ENCODE data around the gene CARMIL1. TPM values are rescaled to one million over a fixed set of nuclear protein-coding genes. Genes with fewer than 3 reads are reported as not detected.

The CARMIL1 gene
- total RNA-seq, 4 donors from 2014 or later: 6.2 to 17.2 (median 11.5) TPM

DNA sequence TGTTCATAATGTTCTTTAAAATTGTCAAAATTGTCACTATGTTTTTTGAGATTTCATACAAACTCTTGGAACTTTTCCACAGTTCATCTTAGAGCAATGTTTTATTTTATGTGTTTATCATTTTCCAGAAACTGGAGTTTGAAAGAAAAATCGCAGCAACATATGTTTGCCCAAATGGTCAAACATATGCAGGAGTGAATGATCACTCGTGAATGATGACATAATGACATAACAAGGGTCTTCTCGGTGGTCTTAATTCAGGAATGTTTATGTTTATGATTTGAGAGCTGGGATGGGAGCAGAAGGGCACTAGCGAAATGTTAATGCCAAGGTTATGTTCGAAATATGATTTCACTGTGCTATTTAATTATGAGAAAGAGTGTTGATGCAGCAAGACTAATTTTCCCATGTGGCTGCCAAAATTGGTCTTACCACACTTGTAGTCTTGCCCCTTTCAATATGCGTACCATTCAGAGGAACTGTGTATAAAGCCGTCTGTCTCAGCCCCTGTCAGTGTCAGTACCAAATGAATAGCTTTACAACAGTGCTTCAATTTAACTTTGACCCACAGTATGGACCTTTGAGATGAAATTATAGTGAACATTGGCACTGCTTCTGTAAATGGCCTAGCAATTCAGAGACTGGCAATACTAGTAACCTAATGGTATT, 152.3 kb downstream of the CARMIL1 start:
- WGBS, 2 donors (ENCODE audit: low coverage in 1 of 2): 56 to 74% methylated on average over 7 of the region's 7 CpGs
- no peaks in the 10 kb centered on the region for H3K27me3 ChIP-seq
- no peak overlapping the region for H3K4me3 ChIP-seq
- no peak for TF ChIP-seq POLR2AphosphoS5 (IDR thresholded peaks at IDR 0.05)
- TF ChIP-seq, protein P1, sequence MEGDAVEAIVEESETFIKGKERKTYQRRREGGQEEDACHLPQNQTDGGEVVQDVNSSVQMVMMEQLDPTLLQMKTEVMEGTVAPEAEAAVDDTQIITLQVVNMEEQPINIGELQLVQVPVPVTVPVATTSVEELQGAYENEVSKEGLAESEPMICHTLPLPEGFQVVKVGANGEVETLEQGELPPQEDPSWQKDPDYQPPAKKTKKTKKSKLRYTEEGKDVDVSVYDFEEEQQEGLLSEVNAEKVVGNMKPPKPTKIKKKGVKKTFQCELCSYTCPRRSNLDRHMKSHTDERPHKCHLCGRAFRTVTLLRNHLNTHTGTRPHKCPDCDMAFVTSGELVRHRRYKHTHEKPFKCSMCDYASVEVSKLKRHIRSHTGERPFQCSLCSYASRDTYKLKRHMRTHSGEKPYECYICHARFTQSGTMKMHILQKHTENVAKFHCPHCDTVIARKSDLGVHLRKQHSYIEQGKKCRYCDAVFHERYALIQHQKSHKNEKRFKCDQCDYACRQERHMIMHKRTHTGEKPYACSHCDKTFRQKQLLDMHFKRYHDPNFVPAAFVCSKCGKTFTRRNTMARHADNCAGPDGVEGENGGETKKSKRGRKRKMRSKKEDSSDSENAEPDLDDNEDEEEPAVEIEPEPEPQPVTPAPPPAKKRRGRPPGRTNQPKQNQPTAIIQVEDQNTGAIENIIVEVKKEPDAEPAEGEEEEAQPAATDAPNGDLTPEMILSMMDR (IDR thresholded peaks at IDR 0.05): no peak
- no peak for TF ChIP-seq EP300 (IDR thresholded peaks at IDR 0.05)
- no peak for TF ChIP-seq POLR2A (IDR thresholded peaks at IDR 0.05)
- H3K4me1 ChIP-seq: no peaks in the 10 kb centered on the region
- H3K27ac ChIP-seq: no peak overlapping the region
- no peaks in the 10 kb centered on the region for H3K9me3 ChIP-seq
- H3K36me3 ChIP-seq: no peaks in the 10 kb centered on the region
- no peak for ATAC-seq

DNA sequence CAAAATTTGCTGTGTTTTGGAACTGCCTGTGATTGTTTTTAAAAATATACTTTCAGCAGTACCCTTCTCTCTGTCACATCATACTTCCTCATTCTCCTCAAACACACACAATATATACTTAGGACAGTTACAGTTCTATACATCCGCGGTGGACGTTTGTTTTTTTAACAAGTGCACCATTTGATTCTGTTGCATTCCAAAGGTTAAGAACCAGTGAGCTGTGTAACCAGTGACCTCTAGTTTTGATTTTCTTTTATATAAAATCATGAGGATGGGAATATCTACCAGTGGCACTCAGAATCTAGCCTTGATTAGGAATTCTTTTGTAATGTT, 152.8 kb downstream of the CARMIL1 start:
- TF ChIP-seq EP300 (IDR thresholded peaks at IDR 0.05): no peak
- TF ChIP-seq POLR2AphosphoS5 (IDR thresholded peaks at IDR 0.05): no peak
- no peak for TF ChIP-seq POLR2A (IDR thresholded peaks at IDR 0.05)
- TF ChIP-seq, protein P1 (IDR thresholded peaks at IDR 0.05): no peak
- no peaks in the 10 kb centered on the region for H3K36me3 ChIP-seq
- H3K9me3 ChIP-seq: no peaks in the 10 kb centered on the region
- no peak overlapping the region for H3K4me3 ChIP-seq
- H3K27ac ChIP-seq: no peak overlapping the region
- ATAC-seq: no peak
- H3K4me1 ChIP-seq: no peaks in the 10 kb centered on the region
- no peaks in the 10 kb centered on the region for H3K27me3 ChIP-seq
- 45 to 47% methylated on average over 3 of the region's 3 CpGs for WGBS, 2 donors (ENCODE audit: low coverage in 1 of 2)

DNA sequence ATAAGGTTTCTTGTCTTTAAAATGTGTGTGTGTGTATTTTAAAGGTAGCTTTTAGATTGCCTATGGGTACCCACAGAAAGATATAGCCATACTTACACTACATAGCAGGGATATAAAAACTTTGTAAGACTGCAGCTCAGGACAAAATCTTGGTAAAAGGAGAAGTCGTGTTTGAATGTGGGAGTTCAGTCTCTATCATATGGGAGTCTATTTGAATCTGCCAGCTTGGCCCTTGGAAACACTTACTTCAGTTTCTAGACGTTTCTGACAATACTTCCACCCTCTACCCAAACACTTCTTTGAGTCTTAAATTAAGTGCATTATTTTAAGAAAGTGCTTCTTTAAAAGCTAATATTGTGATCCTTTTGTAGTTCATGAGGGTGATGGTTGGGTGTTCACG, 155.7 kb downstream of the CARMIL1 start:
- TF ChIP-seq POLR2AphosphoS5 (IDR thresholded peaks at IDR 0.05) (no peak), POLR2A (IDR thresholded peaks at IDR 0.05) (no peak), EP300 (IDR thresholded peaks at IDR 0.05) (no peak)
- TF ChIP-seq, protein P1 (IDR thresholded peaks at IDR 0.05): no peak
- no peak overlapping the region for H3K4me3 ChIP-seq
- 69 to 77% methylated on average over 3 of the region's 3 CpGs for WGBS, 2 donors (ENCODE audit: low coverage in 1 of 2)
- no peaks in the 10 kb centered on the region for H3K9me3 ChIP-seq
- no peak for ATAC-seq
- no peaks in the 10 kb centered on the region for H3K4me1 ChIP-seq
- no peaks in the 10 kb centered on the region for H3K36me3 ChIP-seq
- no peak overlapping the region for H3K27ac ChIP-seq
- H3K27me3 ChIP-seq: no peaks in the 10 kb centered on the region

DNA sequence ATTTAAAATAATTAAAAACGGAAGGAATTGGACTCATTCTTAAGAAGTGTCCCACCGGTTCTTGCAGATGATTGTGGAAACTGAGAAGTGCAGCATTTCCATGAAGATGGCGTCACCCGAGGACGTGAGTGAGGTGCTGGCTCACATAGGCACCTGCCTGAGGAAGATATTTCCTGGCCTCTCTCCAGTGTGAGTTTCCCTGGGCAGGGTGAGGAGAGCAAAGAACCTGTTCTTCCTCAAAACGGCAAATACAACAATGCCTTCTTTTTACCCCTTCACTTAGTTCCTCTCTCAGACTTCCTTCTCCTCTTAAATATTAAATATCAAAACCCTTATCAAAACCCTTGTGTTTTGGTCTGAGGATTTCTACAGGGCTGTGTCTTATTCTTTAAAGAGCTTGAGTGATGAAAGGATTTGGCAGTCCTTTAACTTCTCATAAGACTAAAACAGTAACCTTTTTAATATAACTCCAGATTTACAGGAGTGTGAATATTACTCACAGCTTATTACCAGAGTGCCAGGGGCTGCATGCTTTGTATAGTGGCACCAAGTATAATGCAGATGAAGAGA, 156.3 kb downstream of the CARMIL1 start:
- H3K4me3 ChIP-seq: no peak overlapping the region
- TF ChIP-seq POLR2AphosphoS5 (IDR thresholded peaks at IDR 0.05): no peak
- no peak for TF ChIP-seq EP300 (IDR thresholded peaks at IDR 0.05)
- TF ChIP-seq, protein P1 (IDR thresholded peaks at IDR 0.05): no peak
- no peak for TF ChIP-seq POLR2A (IDR thresholded peaks at IDR 0.05)
- ATAC-seq: no peak
- H3K9me3 ChIP-seq: no peaks in the 10 kb centered on the region
- H3K4me1 ChIP-seq: no peaks in the 10 kb centered on the region
- H3K27ac ChIP-seq: no peak overlapping the region
- WGBS, 2 donors (ENCODE audit: low coverage in 1 of 2): 70 to 84% methylated on average over 6 of the region's 6 CpGs
- no peaks in the 10 kb centered on the region for H3K27me3 ChIP-seq
- no peaks in the 10 kb centered on the region for H3K36me3 ChIP-seq

DNA sequence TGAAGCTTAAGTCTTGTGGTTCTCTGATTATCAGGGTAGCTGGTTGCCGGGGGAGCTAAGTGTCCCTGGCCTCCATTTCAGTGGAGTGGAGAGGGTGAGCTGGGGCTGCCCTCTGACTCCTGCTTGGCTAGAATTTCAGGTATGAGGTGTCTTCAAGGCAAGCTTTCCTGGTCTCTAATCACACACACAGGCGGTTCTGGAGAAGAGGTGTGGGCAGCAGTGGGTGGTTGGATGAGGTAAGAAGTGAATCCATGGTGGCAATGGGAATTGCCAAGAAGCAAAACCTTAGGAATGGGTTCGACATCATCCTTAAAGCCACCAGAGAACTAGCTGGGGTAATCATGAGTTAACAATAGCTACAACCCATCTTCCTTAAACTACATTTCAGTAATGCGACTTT, 157.6 kb downstream of the CARMIL1 start:
- H3K27ac ChIP-seq: no peak overlapping the region
- TF ChIP-seq POLR2AphosphoS5 (IDR thresholded peaks at IDR 0.05) (no peak), POLR2A (IDR thresholded peaks at IDR 0.05) (no peak), EP300 (IDR thresholded peaks at IDR 0.05) (no peak)
- TF ChIP-seq, protein P1 (IDR thresholded peaks at IDR 0.05): no peak
- no peaks in the 10 kb centered on the region for H3K4me1 ChIP-seq
- no peaks in the 10 kb centered on the region for H3K36me3 ChIP-seq
- ATAC-seq: no peak
- no peaks in the 10 kb centered on the region for H3K27me3 ChIP-seq
- no peaks in the 10 kb centered on the region for H3K9me3 ChIP-seq
- WGBS, 2 donors (ENCODE audit: low coverage in 1 of 2): 80 to 94% methylated on average over 2 to 4 of the region's 4 CpGs
- no peak overlapping the region for H3K4me3 ChIP-seq
